Endothelial cell of umbilical vein (primary cell): ENCODE results near the gene EIF4B. TPM values are rescaled to one million over a fixed set of nuclear protein-coding genes. Genes with fewer than 3 reads are reported as not detected.

Source experiments
- BruUV-seq: library from RNA; stranded (reverse); fragments of 400-500 nt; replicated peaks from 2 replicates; lab custom pipeline; 2021; lab: Mats Ljungman, UMichigan
- CTCF ChIA-PET: fragments of 300-600, 350-600 bp; sonication (Branson Sonifier 250); formaldehyde crosslinking; loops from one replicate; lab custom pipeline; 2021; ENCODE audit warnings: antibody characterized with exemption, inconsistent platforms; lab: Charles Lee
- POLR2A ChIA-PET: fragments of 300-600, 350-600 bp; sonication (Branson Sonifier 250); formaldehyde crosslinking; loops from one replicate; lab custom pipeline; 2021; ENCODE audit warnings: antibody characterized with exemption, inconsistent platforms; lab: Charles Lee
- DNase-seq: peaks from one replicate; pipeline ENCODE4 v3.0.0-alpha.2; 2011; ENCODE audit warnings: low read depth, low spot score
- FAIRE-seq: peaks from 2 replicates; lab custom pipeline; 2011; peaks lifted over from hg19 to GRCh38; lab: Jason Lieb, UNC
- H2AFZ ChIP-seq: 2 replicates; pipeline ENCODE4 v1.6.0; 2012; ENCODE audit warnings: low read depth, low read length, control low read depth, inconsistent platforms
- H3K27ac ChIP-seq: 2 replicates; pipeline ENCODE4 v1.5.1; 2011; ENCODE audit warnings: low read depth, mild to moderate bottlenecking, control low read depth, low read length, moderate library complexity; ENCODE audit not compliant: insufficient read depth
- H3K27me3 ChIP-seq, 2 experiments: 2 replicates each; pipeline versions ENCODE4 v1.6.0 to v1.6.1; 2011; ENCODE audit warnings: low read length in 2 of 2, mixed read lengths in 1 of 2; ENCODE audit not compliant: control insufficient read depth in 2 of 2, insufficient read depth in 2 of 2
- H3K36me3 ChIP-seq, 2 experiments: 2 replicates in 1 of 2; 3 replicates in 1 of 2; pipeline ENCODE4 v1.5.1; 2011; ENCODE audit warnings: low read length in 2 of 2, mild to moderate bottlenecking in 1 of 2, moderate library complexity in 1 of 2; ENCODE audit not compliant: control insufficient read depth in 2 of 2, insufficient read depth in 2 of 2; ENCODE audit errors: extremely low read depth in 1 of 2
- H3K4me1 ChIP-seq: 3 replicates; pipeline ENCODE4 v1.5.1; 2011; ENCODE audit warnings: mild to moderate bottlenecking, low read length; ENCODE audit not compliant: control insufficient read depth, insufficient read depth; ENCODE audit errors: extremely low read depth
- H3K4me2 ChIP-seq: 2 replicates; pipeline ENCODE4 v1.6.1; 2011; ENCODE audit warnings: low read length, control low read depth, mixed read lengths; ENCODE audit not compliant: insufficient read depth
- H3K4me3 ChIP-seq, 3 experiments: fragments of 200-600 bp in 1 of 3; sonication (generic), shearing (Covaris generic) in 1 of 3; replicated peaks in 1 of 3; 2 replicates each; pipeline ENCODE4 v1.5.1; 2011 to 2016; ENCODE audit warnings: control low read depth in 3 of 3, low read length in 3 of 3, mild to moderate bottlenecking in 2 of 3, inconsistent platforms in 1 of 3, low read depth in 1 of 3, moderate library complexity in 1 of 3; ENCODE audit not compliant: insufficient read depth in 1 of 3
- H3K79me2 ChIP-seq: 2 replicates; pipeline ENCODE4 v1.6.0; 2012; ENCODE audit warnings: low read length, inconsistent platforms; ENCODE audit not compliant: control insufficient read depth, insufficient read depth
- H3K9ac ChIP-seq: replicated peaks from 2 replicates; pipeline ENCODE3; 2011; ENCODE audit warnings: low read length, control low read depth; ENCODE audit not compliant: insufficient read depth; ENCODE audit errors: extremely low read depth
- H3K9me1 ChIP-seq: replicated peaks from 3 replicates; pipeline ENCODE4 v1.6.0; 2011; ENCODE audit warnings: mild to moderate bottlenecking, low read length; ENCODE audit not compliant: control insufficient read depth, insufficient read depth; ENCODE audit errors: extremely low read depth
- H3K9me3 ChIP-seq: replicated peaks from 2 replicates; pipeline ENCODE4 v1.5.1; 2012; ENCODE audit warnings: low read length, inconsistent platforms; ENCODE audit not compliant: control insufficient read depth, insufficient read depth
- H4K20me1 ChIP-seq: replicated peaks from 2 replicates; pipeline ENCODE3; 2011; ENCODE audit warnings: mild to moderate bottlenecking, low read length; ENCODE audit not compliant: control insufficient read depth, insufficient read depth; ENCODE audit errors: extremely low read depth
- EZH2 ChIP-seq: IDR thresholded peaks from 2 replicates; pipeline ENCODE4 v1.6.1; 2012; ENCODE audit warnings: borderline replicate concordance, low read depth, mild to moderate bottlenecking, moderate library complexity, low read length, inconsistent platforms; ENCODE audit not compliant: severe bottlenecking
- FOS ChIP-seq: IDR thresholded peaks from 2 replicates; pipeline ENCODE4 v1.6.1; 2011; ENCODE audit warnings: mild to moderate bottlenecking, low read length, moderate library complexity, borderline replicate concordance; ENCODE audit not compliant: insufficient read depth
- GATA2 ChIP-seq: IDR thresholded peaks from 2 replicates; pipeline ENCODE4 v1.7.0; 2011; ENCODE audit warnings: low read depth, mild to moderate bottlenecking, moderate library complexity, mixed read lengths, low read length; ENCODE audit not compliant: insufficient read length, insufficient read depth
- JUN ChIP-seq: IDR thresholded peaks from 2 replicates; pipeline ENCODE4 v1.6.1; 2011; ENCODE audit warnings: borderline replicate concordance, low read depth; ENCODE audit not compliant: insufficient read length, insufficient read depth
- MAX ChIP-seq: IDR thresholded peaks from 2 replicates; pipeline ENCODE4 v1.6.1; 2011; ENCODE audit not compliant: insufficient read depth, insufficient read length
- MYC ChIP-seq: IDR thresholded peaks from one replicate; pipeline ENCODE4 v1.6.1; 2011; ENCODE audit warnings: mild to moderate bottlenecking, low read depth, low read length
- POLR2A ChIP-seq: IDR thresholded peaks from 2 replicates; pipeline ENCODE4 v1.6.1; 2012; ENCODE audit warnings: low read depth, mild to moderate bottlenecking, control low read depth, low read length
- POLR2AphosphoS5 ChIP-seq: IDR thresholded peaks from 2 replicates; pipeline ENCODE4 v1.6.1; 2012; ENCODE audit warnings: low read depth, mild to moderate bottlenecking, control low read depth, low read length, moderate library complexity; ENCODE audit not compliant: insufficient read depth
- dilution Hi-C: fragments of 300-500 bp; cut with MboI; formaldehyde crosslinking; loops from one replicate; pipeline ENCODE4 v1.15.0; 2019; ENCODE audit warnings: low sequenced_read_pairs; ENCODE audit not compliant: extremely low pct_ligation_motif_present
- intact Hi-C: fragments of 100-400 bp; cut with micrococcal nuclease; formaldehyde crosslinking; loops from one replicate; pipeline ENCODE4 v1.10.0; 2022
- polyA plus RNA-seq, 4 experiments: library from polyadenylated mRNA; depleted of rRNA in 3 of 4; stranded (reverse) in 3 of 4; unstranded in 1 of 4; fragments of >200 nt; gene quantifications; 2 replicates each; pipeline versions ENCODE4 v1.2.1 to v1.2.3, GENCODE V29; 2011 to 2012; ENCODE audit warnings: missing spikeins in 1 of 4
- total RNA-seq: library from RNA; stranded (reverse); gene quantifications from 2 replicates; pipeline ENCODE4 v1.2.3, GENCODE V29; 2021
- TF ChIP-seq, protein P1 (sequence below), 2 donors: IDR thresholded peaks; 1 replicate in 1 of 2; 2 replicates in 1 of 2; pipeline ENCODE4 v1.5.1; 2011; ENCODE audit warnings: low read length in 2 of 2, mild to moderate bottlenecking in 2 of 2, moderate library complexity in 2 of 2, control low read depth in 1 of 2, inconsistent platforms in 1 of 2, low read depth in 1 of 2; ENCODE audit not compliant: insufficient read depth in 1 of 2; ENCODE audit errors: extremely low read depth in 1 of 2

Gene EIF4B
- total and polyA plus RNA-seq, 2 donors (not counting 3 experiments of a cell fraction or from before 2014, with no cell fraction given), result 233 to 382 TPM

DNA sequence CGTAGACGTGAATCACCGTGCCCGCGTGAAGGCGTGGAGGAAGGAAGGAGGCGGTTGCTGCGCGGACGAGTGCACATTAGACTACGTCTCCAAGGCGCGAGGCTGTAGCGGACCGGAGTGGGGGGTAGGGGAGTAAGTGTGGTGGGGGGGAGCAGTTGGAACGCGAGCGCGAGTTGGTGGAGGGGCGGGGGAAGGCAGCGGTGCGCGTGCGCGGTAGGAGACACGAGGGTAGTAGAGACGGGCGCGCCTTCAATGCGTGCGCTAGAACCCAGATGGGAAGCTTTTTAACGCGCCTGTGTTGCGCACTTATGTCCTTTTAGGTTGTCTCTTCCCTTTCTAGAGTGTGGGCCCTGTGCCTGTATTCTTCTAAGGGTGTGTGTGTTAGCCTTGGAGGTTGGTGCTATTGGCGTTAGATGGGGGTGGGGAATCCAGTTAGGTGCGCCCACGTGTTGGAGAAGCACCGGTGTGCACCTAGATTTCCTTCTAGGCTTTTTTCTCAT, 604 bp downstream of the EIF4B start:
- TF ChIP-seq FOS (no peak), POLR2AphosphoS5 (peak; percentile 70), MAX (no peak), POLR2A (peak; percentile 28), MYC (peak; percentile 36), JUN (no peak), EZH2 (no peak), GATA2 (no peak)
- TF ChIP-seq, protein P1, sequence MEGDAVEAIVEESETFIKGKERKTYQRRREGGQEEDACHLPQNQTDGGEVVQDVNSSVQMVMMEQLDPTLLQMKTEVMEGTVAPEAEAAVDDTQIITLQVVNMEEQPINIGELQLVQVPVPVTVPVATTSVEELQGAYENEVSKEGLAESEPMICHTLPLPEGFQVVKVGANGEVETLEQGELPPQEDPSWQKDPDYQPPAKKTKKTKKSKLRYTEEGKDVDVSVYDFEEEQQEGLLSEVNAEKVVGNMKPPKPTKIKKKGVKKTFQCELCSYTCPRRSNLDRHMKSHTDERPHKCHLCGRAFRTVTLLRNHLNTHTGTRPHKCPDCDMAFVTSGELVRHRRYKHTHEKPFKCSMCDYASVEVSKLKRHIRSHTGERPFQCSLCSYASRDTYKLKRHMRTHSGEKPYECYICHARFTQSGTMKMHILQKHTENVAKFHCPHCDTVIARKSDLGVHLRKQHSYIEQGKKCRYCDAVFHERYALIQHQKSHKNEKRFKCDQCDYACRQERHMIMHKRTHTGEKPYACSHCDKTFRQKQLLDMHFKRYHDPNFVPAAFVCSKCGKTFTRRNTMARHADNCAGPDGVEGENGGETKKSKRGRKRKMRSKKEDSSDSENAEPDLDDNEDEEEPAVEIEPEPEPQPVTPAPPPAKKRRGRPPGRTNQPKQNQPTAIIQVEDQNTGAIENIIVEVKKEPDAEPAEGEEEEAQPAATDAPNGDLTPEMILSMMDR (IDR thresholded peaks at IDR 0.05; ENCODE audit: extremely low read depth in 1 of 2, insufficient read depth in 1 of 2, low read depth in 1 of 2, low read length in 2 of 2), result no peak
- CTCF ChIA-PET, result interaction anchor here (1.0 to 1.7 kb wide), 3 partner anchors 32 to 860 kb away, joined by 3 to 5 read pairs (median 3); no protein-coding TSS in a partner anchor
- Histone ChIP-seq H2AFZ (no peak overlapping the region), H3K36me3 (no peaks in the 10 kb centered on the region), H4K20me1 (peaks cover 19% of the 10 kb centered on the region), H3K9ac (peak overlapping the region; percentile 87), H3K4me1 (peaks cover 36% of the 10 kb centered on the region), H3K4me2 (peak overlapping the region; percentile 82), H3K79me2 (peaks cover 55% of the 10 kb centered on the region), H3K27me3 (no peaks in the 10 kb centered on the region), H3K27ac (peak overlapping the region; percentile 72), H3K9me3 (no peaks in the 10 kb centered on the region), H3K9me1 (no peaks in the 10 kb centered on the region), H3K4me3 (peak overlapping the region; percentile 31 to 85 (median 81))
- DNase-seq (peak; percentile 67), FAIRE-seq (peak; percentile 53)
- no TSS peak for BruUV-seq
- dilution Hi-C loops, result no loop called here
- POLR2A ChIA-PET, result interaction anchor here (1.3 to 1.6 kb wide), 2 partner anchors 10 to 53 kb away, joined by 3 to 4 read pairs; no protein-coding TSS in a partner anchor
- intact Hi-C loops, result loop anchor here (2.0 to 10.0 kb wide), 2 partner anchors 58 to 882 kb away; partner anchors contain the start of gene KRT18
